ENCODE measurements around the gene ROR2.
"Not testable (repeated sequence)": the region's sequence is repeated elsewhere in the genome, so short reads cannot be mapped to it uniquely, and the experiment has no call there.

The ROR2 gene

GRCh38 chr9:91915524-91916263, 34.3 kb downstream of the ROR2 start:
- DNase-seq (ENCODE audit: low read depth) = no peak
- H3K4me3 ChIP-seq (replicated peaks; ENCODE audit: low read depth, low read length) = no peak overlapping the region
- TF ChIP-seq CTCF (IDR thresholded peaks at IDR 0.05; ENCODE audit: low read length, missing control alignments) = no peak

DNA sequence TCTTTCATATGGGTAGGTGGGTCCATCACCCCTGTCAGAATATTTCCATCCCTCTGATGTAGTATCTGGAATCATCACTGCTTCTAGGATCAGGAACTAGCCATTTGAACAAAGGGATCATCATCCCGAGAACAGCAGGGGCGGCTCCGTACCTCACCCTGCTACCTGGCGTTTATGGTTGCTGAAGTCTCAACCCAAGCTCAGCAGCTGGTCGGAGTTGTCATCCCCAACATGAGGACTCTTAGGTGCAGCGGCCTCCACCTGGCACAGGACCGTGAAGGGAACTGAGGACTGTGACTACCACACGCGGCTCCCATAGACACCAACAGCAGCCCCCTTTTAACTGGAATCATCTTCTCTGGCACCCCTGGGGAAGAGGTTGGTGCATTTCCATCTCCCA, 35.1 kb downstream of the ROR2 start:
- no peak overlapping the region for H3K4me3 ChIP-seq (replicated peaks; ENCODE audit: low read depth, low read length)
- DNase-seq (ENCODE audit: low read depth) = no peak
- no peak for TF ChIP-seq CTCF (IDR thresholded peaks at IDR 0.05; ENCODE audit: low read length, missing control alignments)

DNA sequence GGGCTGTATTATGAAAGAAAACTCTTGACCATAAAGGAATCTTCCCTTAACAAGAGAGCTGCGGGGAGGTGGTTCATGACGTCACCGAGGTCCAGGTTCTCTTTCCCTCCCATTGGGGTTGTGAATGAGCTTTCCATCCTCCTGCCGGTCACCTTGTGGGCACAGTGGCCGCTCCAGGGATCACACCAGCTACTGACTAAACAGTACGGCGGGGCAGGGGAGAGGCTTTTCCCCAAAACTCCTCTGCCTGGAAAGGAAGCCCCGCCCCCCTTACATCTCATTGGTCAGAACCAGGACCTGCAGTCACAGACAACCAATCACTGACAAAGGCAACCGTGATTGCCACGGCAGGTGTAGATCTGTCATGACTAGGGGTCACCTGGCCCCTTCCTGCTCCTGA, 35.6 kb downstream of the ROR2 start:
- no peak overlapping the region for H3K4me3 ChIP-seq (replicated peaks; ENCODE audit: low read depth, low read length)
- no peak for DNase-seq (ENCODE audit: low read depth)
- TF ChIP-seq CTCF (IDR thresholded peaks at IDR 0.05; ENCODE audit: low read length, missing control alignments) = no peak

- DNase-seq (ENCODE audit: low read depth) = no peak
- TF ChIP-seq CTCF (IDR thresholded peaks at IDR 0.05; ENCODE audit: low read length, missing control alignments) = no peak
- no peak overlapping the region for H3K4me3 ChIP-seq (replicated peaks; ENCODE audit: low read depth, low read length)
Measured at GRCh38 chr9:91913986-91914385, 36.0 kb downstream of the ROR2 start.

GRCh38 chr9:91913096-91913495, 36.9 kb downstream of the ROR2 start:
- no peak for DNase-seq (ENCODE audit: low read depth)

DNA sequence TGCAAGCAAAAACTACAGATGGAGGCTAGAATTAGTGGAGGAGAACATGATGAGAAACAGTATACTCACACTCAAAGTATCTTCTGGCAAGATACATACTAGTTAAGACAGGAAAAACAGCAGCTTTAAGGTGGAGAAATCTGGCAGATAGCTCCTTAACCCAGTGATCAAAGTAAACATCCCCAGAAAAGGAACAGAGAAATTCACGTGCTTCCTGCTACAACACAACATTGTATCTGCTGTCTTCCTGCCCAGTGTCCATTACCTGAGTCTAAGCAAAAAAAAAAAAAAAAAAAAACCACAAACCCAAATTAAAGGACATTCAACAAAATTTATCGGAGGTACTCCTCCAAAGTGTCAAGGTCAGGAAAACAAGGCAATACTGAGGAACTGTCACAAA, 38.4 kb downstream of the ROR2 start:
- DNase-seq (ENCODE audit: low read depth) = no peak
- no peak for TF ChIP-seq CTCF (IDR thresholded peaks at IDR 0.05; ENCODE audit: low read length, missing control alignments)
- H3K4me3 ChIP-seq (replicated peaks; ENCODE audit: low read depth, low read length) = no peak overlapping the region

More at GRCh38 chr9:91913096-91913495, 36.9 kb downstream of the ROR2 start:
- no peak for TF ChIP-seq CTCF (IDR thresholded peaks at IDR 0.05; ENCODE audit: low read length, missing control alignments)
- no peak overlapping the region for H3K4me3 ChIP-seq (replicated peaks; ENCODE audit: low read depth, low read length)

GRCh38 chr9:91909256-91909655, 40.8 kb downstream of the ROR2 start:
- not testable (repeated sequence) for H3K4me3 ChIP-seq (replicated peaks; ENCODE audit: low read depth, low read length); DNase-seq (ENCODE audit: low read depth)

Data from fibroblast of pulmonary artery (primary cell).